K562 (cell line): Measurements from ENCODE around the gene HEATR1. TPM values are rescaled to one million over a fixed set of nuclear protein-coding genes. Genes with fewer than 3 reads are reported as not detected.

Experiments
- CBFA2T2 ChIP-seq: fragments of 450-650 bp; conservative IDR thresholded peaks from 2 replicates; pipeline ENCODE4 v1.6.1; 2017; ENCODE audit warnings: mild to moderate bottlenecking
- E2F5 ChIP-seq: sonication (generic); formaldehyde crosslinking; IDR thresholded peaks from 2 replicates; pipeline ENCODE4 v1.8.0; 2022; ENCODE audit warnings: mild to moderate bottlenecking, missing genetic modification reagents
- ERF ChIP-seq: fragments of 450-650 bp; formaldehyde crosslinking; IDR thresholded peaks from 2 replicates; pipeline ENCODE4 v1.4.0; 2020; ENCODE audit warnings: mild to moderate bottlenecking, mixed read lengths
- FOXA1 ChIP-seq: fragments of 450-650 bp; IDR thresholded peaks from 2 replicates; pipeline ENCODE4 v1.6.1; 2016; ENCODE audit warnings: mild to moderate bottlenecking, borderline replicate concordance
- HDAC2 ChIP-seq: fragments of 450-650 bp; IDR thresholded peaks from 2 replicates; pipeline ENCODE4 v1.6.1; 2016; ENCODE audit warnings: mild to moderate bottlenecking
- HDAC8 ChIP-seq: fragments of 450-650 bp; IDR thresholded peaks from 2 replicates; pipeline ENCODE4 v1.6.1; 2016; ENCODE audit warnings: mild to moderate bottlenecking, missing genetic modification characterization, moderate library complexity, missing compliant biosample characterization
- JUN ChIP-seq, 2 experiments: sonication (generic) in 1 of 2; formaldehyde crosslinking in 1 of 2; IDR thresholded peaks; 2 replicates each; pipeline versions ENCODE4 v1.6.1 to v1.8.0; 2012 to 2022; ENCODE audit warnings: borderline replicate concordance in 2 of 2, mild to moderate bottlenecking in 2 of 2, improper control_type of control experiment in 1 of 2, low read depth in 1 of 2, low read length in 1 of 2, missing genetic modification reagents in 1 of 2
- KDM2B ChIP-seq: fragments of 250-450 bp; sonication (Bioruptor Pico); IDR thresholded peaks from 2 replicates; pipeline ENCODE4 v1.8.0; 2021; ENCODE audit warnings: mild to moderate bottlenecking, moderate library complexity
- KLF1 ChIP-seq: fragments of 450-650 bp; IDR thresholded peaks from 2 replicates; pipeline ENCODE4 v1.6.1; 2016; ENCODE audit warnings: missing genetic modification characterization, missing compliant biosample characterization
- MAZ ChIP-seq, 2 experiments: fragments of 450-650 bp in 1 of 2; sonication (generic) in 1 of 2; formaldehyde crosslinking; IDR thresholded peaks in 1 of 2; conservative IDR thresholded peaks in 1 of 2; 2 replicates each; pipeline versions ENCODE4 v1.4.0 to v1.5.0; 2020; ENCODE audit warnings: mild to moderate bottlenecking in 1 of 2, missing genetic modification reagents in 1 of 2
- MEIS2 ChIP-seq: fragments of 450-650 bp; IDR thresholded peaks from 2 replicates; pipeline ENCODE4 v1.6.1; 2014; ENCODE audit warnings: mild to moderate bottlenecking; ENCODE audit not compliant: partially characterized antibody
- SMARCA4 ChIP-seq: fragments of 450-650 bp; IDR thresholded peaks from 2 replicates; pipeline ENCODE4 v1.6.1; 2016
- SRSF3 ChIP-seq: fragments of 200-400 bp; formaldehyde crosslinking; IDR thresholded peaks from 2 replicates; pipeline ENCODE4 v1.6.1; 2016; ENCODE audit warnings: mild to moderate bottlenecking, low read length, moderate library complexity; ENCODE audit not compliant: insufficient read depth
- TRIM24 ChIP-seq, 2 experiments: fragments of 450-650 bp; IDR thresholded peaks; 2 replicates each; pipeline ENCODE4 v1.6.1; 2016
- WHSC1 ChIP-seq: IDR thresholded peaks from one replicate; pipeline ENCODE4 v1.6.1; 2012; ENCODE audit warnings: low read length, control low read depth, inconsistent platforms
- XRCC4 ChIP-seq: IDR thresholded peaks from one replicate; pipeline ENCODE4 v1.6.1; 2011; ENCODE audit not compliant: insufficient read depth, insufficient read length; ENCODE audit errors: extremely low read depth
- ZFP91 ChIP-seq: sonication (generic); formaldehyde crosslinking; IDR thresholded peaks from 2 replicates; pipeline ENCODE4 v1.8.0; 2022; ENCODE audit warnings: mild to moderate bottlenecking, missing genetic modification reagents
- polyA plus RNA-seq, 8 experiments: library from polyadenylated mRNA; depleted of rRNA in 4 of 8; stranded (reverse) in 5 of 8; unstranded in 3 of 8; fragments of >200 nt; fragmentation: Nextera tagmentation in 2 of 8; fragmentation: Illumina TruSeq in 1 of 8; extraction: Ambion mirVana in 2 of 8; extraction: Trizol in 1 of 8; gene quantifications; 2 replicates each; pipeline versions ENCODE4 v1.2.1 to v1.2.3, GENCODE V29; 2011 to 2014; ENCODE audit warnings: inconsistent platforms in 1 of 8, missing spikeins in 1 of 8
- total RNA-seq, 7 experiments: library from RNA; depleted of rRNA in 6 of 7; stranded (reverse); fragments of >200 nt in 6 of 7; fragmentation: Illumina TruSeq in 2 of 7; extraction: Trizol in 2 of 7; gene quantifications; 2 replicates each; pipeline versions ENCODE4 v1.2.1 to v1.2.3, GENCODE V29; 2011 to 2021; ENCODE audit warnings: low replicate concordance in 1 of 7
- TF ChIP-seq, protein P1 (sequence below): sonication (generic); formaldehyde crosslinking; IDR thresholded peaks from 2 replicates; pipeline ENCODE4 v1.8.0; 2023; ENCODE audit warnings: missing genetic modification reagents, mild to moderate bottlenecking, borderline replicate concordance

HEATR1 gene
- total and polyA plus RNA-seq, 9 of the 15 experiments (the other 6 are each of a cell fraction or from before 2014, with no cell fraction given): 28.3 to 108 (median 50.9) TPM

- TF ChIP-seq, protein P1, sequence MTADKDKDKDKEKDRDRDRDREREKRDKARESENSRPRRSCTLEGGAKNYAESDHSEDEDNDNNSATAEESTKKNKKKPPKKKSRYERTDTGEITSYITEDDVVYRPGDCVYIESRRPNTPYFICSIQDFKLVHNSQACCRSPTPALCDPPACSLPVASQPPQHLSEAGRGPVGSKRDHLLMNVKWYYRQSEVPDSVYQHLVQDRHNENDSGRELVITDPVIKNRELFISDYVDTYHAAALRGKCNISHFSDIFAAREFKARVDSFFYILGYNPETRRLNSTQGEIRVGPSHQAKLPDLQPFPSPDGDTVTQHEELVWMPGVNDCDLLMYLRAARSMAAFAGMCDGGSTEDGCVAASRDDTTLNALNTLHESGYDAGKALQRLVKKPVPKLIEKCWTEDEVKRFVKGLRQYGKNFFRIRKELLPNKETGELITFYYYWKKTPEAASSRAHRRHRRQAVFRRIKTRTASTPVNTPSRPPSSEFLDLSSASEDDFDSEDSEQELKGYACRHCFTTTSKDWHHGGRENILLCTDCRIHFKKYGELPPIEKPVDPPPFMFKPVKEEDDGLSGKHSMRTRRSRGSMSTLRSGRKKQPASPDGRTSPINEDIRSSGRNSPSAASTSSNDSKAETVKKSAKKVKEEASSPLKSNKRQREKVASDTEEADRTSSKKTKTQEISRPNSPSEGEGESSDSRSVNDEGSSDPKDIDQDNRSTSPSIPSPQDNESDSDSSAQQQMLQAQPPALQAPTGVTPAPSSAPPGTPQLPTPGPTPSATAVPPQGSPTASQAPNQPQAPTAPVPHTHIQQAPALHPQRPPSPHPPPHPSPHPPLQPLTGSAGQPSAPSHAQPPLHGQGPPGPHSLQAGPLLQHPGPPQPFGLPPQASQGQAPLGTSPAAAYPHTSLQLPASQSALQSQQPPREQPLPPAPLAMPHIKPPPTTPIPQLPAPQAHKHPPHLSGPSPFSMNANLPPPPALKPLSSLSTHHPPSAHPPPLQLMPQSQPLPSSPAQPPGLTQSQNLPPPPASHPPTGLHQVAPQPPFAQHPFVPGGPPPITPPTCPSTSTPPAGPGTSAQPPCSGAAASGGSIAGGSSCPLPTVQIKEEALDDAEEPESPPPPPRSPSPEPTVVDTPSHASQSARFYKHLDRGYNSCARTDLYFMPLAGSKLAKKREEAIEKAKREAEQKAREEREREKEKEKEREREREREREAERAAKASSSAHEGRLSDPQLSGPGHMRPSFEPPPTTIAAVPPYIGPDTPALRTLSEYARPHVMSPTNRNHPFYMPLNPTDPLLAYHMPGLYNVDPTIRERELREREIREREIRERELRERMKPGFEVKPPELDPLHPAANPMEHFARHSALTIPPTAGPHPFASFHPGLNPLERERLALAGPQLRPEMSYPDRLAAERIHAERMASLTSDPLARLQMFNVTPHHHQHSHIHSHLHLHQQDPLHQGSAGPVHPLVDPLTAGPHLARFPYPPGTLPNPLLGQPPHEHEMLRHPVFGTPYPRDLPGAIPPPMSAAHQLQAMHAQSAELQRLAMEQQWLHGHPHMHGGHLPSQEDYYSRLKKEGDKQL (CRISPR knock-in tag): no peak
- TF ChIP-seq MAZ (CRISPR knock-in tag; conservative IDR thresholded peaks at IDR 0.05 in 1 of 2, IDR thresholded peaks at IDR 0.05 in 1 of 2) (peak in 1 of 2 experiments; percentile 30; a peak in 1 of 4 replicates), XRCC4 (no peak), TRIM24 (IDR thresholded peaks at IDR 0.05) (peak; percentile 44 to 70; a peak in 2 of 4 replicates), ERF (CRISPR knock-in tag) (no peak), WHSC1 (no peak), SRSF3 (no peak), SMARCA4 (peak; percentile 89), MEIS2 (peak; percentile 94), E2F5 (CRISPR knock-in tag) (no peak), CBFA2T2 (peak; percentile 88), KLF1 (tag) (no peak), HDAC8 (tag) (no peak), KDM2B (CRISPR knock-in tag) (no peak), ZFP91 (CRISPR knock-in tag) (no peak), HDAC2 (peak; percentile 96), JUN (IDR thresholded peaks at IDR 0.05; ENCODE audit: borderline replicate concordance, low read depth, low read length) (peak; percentile 48; the same call in 1 of the 2 replicates), JUN (CRISPR knock-in tag; IDR thresholded peaks at IDR 0.05; ENCODE audit: borderline replicate concordance) (no peak), FOXA1 (no peak)
Observed at GRCh38 chr1:236532850-236533249, 71.5 kb downstream of the HEATR1 start (continued).
